GM19193 (cell line): ENCODE measurements around the gene RNF32.

ENCODE experiments used
- POLR2A ChIP-seq: IDR thresholded peaks from 4 replicates; pipeline ENCODE4 v1.6.1; 2011; ENCODE audit not compliant: insufficient read depth, insufficient read length; ENCODE audit errors: extremely low read depth

The RNF32 gene

GRCh38 chr7:156655251-156655650, 14.7 kb downstream of the RNF32 start:
- no peak for TF ChIP-seq POLR2A

- TF ChIP-seq POLR2A, result no peak
Measured at GRCh38 chr7:156655983-156656382, 15.4 kb downstream of the RNF32 start.

- no peak for TF ChIP-seq POLR2A
Measured at GRCh38 chr7:156656598-156656997, 16.0 kb downstream of the RNF32 start.

DNA sequence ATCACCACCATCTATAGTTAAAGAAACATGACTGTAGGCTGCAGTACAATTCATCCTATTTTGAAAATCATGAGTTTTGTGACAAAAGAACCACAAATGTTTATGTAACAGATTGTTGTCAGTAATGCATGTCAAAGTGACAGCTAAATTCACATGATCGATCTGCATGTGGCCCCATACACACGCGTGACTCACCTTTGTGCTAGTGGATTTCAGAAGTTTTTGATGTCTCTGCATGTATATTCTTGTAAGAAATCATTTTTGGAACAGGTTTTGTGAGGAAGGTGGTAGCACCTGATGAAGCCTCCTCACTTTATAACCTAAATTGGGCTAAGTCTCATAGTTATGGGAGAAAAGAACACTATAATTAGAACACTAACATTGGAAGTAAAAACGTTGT, 17.1 kb downstream of the RNF32 start:
- no peak for TF ChIP-seq POLR2A

- TF ChIP-seq POLR2A, result no peak
Measured at GRCh38 chr7:156659203-156659602, 18.6 kb downstream of the RNF32 start.

GRCh38 chr7:156659961-156660360, 19.4 kb downstream of the RNF32 start:
- TF ChIP-seq POLR2A, result no peak

DNA sequence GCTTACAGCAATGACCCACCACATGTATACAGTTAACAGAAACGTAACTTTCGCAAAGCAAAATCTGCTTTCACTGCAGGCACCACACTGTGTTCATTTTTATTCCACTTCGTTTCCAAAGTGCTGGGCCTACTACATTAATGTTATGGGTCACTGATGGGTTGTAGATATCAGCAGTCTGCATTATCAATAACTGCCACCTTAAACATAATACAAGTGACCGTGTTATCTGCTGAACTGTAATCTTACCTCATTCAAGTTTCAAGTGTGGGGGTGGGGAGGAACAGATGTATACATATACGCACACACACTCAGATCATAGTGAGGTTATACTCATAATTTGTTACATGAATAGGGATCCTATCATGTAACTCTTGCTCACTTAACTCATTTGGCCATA, 21.1 kb downstream of the RNF32 start:
- no peak for TF ChIP-seq POLR2A

DNA sequence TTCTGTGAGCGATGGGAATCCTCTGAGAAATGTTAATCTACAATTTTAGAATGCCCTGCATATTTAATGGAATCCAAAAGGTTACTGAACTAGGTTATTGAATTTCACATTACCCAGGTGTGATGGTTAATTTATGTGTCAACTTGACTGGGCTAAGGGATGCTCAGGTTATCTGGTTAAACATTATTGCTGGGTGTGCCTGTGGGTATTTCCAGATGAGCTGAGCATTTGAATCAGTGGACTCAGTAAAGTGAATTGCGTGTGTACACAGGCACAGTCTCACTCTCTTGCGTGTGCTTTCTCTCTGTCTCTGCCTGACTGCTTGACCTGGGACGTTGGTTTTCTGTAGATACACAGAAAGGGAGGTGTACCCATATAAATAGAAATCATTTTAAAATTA, 21.7 kb downstream of the RNF32 start:
- TF ChIP-seq POLR2A, result no peak

DNA sequence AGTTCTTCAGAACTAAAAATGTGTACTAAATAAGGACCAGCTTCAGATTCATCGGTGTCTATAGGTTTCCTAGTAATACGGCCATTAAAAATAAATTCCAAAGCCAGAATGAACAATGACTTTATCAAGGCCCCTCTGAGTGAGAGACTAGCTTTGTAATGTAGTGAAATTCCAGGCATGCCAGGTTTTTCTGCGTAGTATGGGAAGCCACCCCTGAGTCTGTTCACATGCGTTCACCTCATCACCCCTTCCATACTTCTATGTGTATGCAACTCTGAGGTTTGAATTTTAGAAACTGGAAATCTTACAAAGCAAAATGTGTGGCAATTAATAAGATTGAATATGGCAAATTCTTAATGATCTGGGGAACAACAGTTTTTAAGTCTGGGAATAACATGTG, 24.5 kb downstream of the RNF32 start:
- TF ChIP-seq POLR2A, result no peak

- no peak for TF ChIP-seq POLR2A
Measured at GRCh38 chr7:156666368-156667109, 26.0 kb downstream of the RNF32 start.

- TF ChIP-seq POLR2A, result no peak
Measured at GRCh38 chr7:156667110-156667426, 26.5 kb downstream of the RNF32 start.

- TF ChIP-seq POLR2A, result no peak
Measured at GRCh38 chr7:156668130-156668741, 27.7 kb downstream of the RNF32 start.

DNA sequence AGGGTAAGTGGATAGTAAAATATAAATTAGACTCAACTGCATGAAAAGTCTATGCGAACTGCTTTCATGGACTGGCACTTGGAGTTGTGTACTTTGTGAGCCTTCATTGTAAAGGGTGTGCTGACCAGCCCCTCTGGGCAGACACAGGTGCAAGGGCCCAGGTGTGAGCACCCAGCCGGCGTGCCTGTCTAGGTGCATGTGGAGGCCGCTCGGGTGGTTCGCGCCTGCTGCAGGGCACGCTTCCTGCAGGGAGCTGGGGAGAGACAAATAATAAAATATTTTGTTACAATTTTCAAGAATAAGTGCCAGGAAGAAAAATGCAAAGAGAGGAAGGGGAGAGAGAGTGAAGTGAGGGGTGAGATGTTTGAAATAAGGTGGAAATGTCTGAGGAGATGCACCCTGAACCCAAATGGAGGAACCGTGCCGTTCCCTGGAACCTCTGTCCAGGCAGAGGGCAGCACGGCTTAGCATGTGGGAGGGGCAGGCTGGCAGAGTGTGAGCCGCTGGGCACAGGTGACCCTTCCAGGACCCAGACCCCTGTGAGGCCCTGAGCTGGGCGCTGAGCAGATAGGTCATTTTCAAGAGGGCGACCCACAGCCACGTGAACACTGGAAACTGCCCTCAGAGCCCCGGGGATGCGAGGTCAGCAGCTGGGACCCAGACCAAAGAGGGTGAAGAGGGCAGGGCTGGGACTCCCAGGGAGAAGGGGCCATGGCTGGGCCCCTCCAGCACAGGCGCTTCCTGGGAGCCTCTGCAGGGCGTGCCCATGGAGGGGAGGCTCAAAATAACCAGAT, 28.7 kb downstream of the RNF32 start:
- no peak for TF ChIP-seq POLR2A

GRCh38 chr7:156673454-156673853, 32.9 kb downstream of the RNF32 start:
- no peak for TF ChIP-seq POLR2A

DNA sequence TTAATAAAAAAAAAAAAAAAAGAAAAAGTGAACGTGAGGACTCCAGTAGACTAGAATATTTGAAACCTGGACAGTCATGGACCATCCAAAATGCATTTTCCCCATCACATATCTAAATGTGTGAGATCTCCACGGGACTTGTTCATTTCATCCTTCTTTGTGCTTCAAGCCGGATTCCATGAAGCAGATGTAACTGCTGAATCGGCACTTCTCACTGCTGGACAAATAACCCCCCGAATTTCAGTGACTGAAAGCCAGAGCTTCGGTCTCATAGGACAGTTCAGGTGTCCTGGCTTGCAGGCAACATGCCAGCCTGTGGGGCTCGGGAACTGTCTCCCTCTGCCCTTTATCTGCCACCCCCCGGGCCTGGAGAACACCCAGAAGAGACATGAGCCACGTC, 33.3 kb downstream of the RNF32 start:
- TF ChIP-seq POLR2A, result no peak

- no peak for TF ChIP-seq POLR2A
Measured at GRCh38 chr7:156675721-156676120, 35.1 kb downstream of the RNF32 start.
